Thyroid gland (tissue), 4 donors: ENCODE measurements around the gene NSFL1C.

Experiments
- CTCF ChIP-seq, 6 experiments: fragments of 200-600 bp in 3 of 6; fragments of 450-650 bp in 3 of 6; sonication (generic) in 3 of 6; IDR thresholded peaks; one replicate each; pipeline ENCODE4 v1.5.1; 2016 to 2019; ENCODE audit warnings: antibody characterized with exemption in 6 of 6, mild to moderate bottlenecking in 2 of 6, inconsistent platforms in 1 of 6, moderate library complexity in 1 of 6
- POLR2A ChIP-seq, 2 donors: fragments of 450-650 bp; IDR thresholded peaks; one replicate each; pipeline ENCODE4 v1.6.1; 2017; ENCODE audit warnings: antibody characterized with exemption in 2 of 2, mild to moderate bottlenecking in 2 of 2, moderate library complexity in 1 of 2

GRCh38 chr20:1505361-1505760 is 38.7 kb upstream of the NSFL1C start:
- TF ChIP-seq CTCF (IDR thresholded peaks at IDR 0.05), result no peak
- TF ChIP-seq POLR2A (IDR thresholded peaks at IDR 0.05), result no peak
